NCI-H748 treated with DMSO at 0.1 percent for 48 hours (cell line): ENCODE data around the gene NARF.

ENCODE experiments used
- DNase-seq: peaks from one replicate; lab custom pipeline; 2025; lab: John Stamatoyannopoulos, UW

The NARF gene

DNA sequence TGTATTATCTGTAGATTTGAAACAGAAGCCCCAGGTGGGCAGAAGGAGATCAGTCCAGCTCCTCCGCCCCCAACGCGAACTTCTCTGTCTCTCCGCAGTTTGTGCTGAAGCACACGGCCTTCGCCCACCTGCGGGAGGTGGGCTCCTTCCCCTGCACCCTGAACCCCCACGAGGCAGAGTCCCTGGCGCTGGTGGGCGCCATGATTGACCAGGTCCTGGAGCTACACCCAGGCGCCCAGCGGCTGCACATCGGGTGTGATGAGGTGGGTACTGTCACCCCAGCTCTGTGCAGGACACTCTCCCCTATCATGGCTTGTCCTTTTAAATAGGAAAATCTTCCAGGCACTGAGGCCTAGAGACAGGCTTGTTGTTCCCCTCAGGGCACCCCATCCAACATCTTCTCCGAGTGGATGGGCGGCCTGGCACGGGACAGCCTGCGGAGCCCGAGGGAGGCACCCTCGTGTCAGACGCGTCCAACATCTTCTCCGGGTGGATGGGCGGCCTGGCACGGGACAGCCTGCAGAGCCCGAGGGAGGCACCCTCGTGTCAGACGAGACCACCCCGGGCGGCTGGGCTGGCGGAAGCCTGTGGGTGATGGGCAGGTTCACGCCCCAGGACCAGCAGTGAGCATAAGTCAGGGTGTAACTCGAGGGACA, 24.9 kb upstream of the NARF start:
- DNase-seq, result no peak

DNA sequence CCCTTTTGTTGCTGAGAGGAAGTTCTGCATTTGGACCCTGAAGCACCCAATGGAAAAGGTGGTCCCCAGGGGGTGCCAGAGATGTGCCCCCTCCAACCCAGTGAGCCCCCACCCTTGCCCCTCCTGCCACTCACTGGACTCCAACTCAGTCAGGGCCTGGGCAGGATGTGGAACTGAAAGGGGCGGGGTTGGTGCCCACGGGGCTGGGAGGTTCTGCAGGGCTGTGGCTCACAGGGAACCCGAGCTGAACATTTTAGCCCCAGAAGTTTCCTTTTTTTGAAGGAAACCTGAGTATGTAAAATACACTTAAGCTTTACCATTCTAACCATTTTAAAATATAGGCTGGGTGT, 24.4 kb upstream of the NARF start:
- no peak for DNase-seq

DNA sequence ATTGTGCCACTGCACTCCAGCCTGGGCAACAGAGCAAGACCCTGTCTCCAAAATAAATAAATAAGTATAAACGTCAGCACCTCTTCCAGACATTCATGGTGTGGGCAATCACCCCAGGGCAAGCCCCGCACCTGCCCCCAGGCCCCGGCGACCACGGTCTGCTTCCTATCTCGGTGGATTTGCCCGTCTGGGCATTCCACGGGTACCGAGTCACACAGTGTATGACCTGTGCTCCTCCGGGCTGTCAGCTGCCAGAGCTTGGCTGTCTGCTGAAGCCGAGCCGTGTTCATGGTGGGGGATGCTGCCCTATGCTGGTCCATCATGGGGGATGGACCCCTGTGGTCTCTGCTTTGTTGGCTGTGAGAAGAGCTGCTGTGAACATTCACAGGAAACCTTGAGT, 23.4 kb upstream of the NARF start:
- DNase-seq, result no peak

DNA sequence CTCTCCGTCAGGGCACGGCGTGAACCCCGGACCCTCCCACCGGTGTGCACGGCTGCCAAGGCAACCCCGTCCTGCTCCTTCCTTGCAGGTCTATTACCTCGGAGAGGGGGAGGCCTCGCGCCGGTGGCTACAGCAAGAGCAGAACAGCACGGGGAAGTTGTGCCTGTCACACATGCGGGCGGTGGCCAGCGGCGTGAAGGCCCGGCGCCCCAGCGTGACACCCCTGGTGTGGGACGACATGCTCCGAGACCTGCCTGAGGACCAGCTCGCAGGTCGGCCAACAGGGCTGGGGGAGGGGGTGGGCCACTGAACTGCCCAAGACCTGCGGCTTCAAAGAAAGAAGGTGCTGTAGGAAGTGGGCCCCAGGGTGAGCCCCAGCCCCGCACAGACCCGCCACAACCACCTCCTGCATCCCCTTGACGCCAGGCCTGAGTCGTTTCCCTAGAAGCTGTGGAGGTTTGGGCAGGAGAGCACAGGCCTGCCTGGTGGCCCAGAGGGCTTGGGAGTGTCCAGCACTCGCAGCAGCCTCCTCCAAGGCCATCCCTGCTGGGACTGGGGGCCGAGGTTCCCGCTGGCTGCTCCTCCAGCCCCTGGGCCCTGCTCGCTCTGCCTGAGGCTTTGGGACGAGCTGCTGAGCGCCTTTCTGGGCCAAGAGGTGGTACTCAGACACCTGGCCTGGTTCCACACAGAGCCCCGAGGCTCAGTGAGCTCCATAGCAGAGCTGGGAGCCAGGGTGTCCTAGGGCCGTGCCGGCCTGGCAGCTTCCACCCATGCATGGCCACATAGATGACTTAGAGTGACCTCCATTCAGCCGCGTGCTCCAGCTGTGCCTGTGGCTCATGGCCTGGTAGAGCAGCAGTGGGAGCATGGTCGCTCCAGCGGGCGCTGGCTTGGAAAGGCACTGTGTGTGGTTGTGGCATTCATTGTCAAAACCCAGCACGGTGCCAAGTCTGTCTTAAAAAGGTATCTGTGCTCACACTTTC, 22.6 kb upstream of the NARF start:
- no peak for DNase-seq

DNA sequence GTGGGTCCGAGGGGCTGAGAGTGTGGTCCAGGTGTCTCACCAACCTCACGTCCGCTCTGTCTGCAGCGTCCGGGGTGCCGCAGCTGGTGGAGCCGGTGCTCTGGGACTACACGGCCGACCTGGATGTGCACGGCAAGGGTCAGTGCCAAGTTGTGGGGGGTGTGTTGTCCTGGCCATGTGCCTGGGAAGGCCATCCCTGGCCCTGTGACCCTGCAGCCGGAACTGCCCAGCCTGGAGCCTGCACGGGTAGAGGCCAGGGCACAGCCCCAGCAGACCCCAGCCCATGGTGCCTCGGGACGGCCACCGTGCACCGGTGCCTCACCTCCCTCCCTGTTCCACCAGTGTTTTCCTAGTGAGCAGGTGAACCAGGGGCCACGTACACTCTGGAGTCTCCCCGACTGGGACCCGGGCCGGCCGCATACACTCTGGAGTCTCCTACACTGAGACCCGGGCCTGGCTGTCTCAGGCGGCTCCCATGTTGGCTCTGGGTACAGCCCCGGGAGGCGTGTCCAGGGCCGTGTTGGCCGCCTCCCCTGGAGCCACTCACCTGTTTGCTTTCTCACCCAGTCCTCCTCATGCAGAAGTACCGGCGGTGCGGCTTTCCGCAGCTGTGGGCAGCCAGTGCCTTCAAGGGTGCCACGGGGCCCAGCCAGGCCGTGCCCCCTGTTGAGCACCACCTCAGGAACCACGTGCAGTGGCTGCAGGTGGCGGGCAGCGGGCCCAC, 21.8 kb upstream of the NARF start:
- DNase-seq, result no peak

DNA sequence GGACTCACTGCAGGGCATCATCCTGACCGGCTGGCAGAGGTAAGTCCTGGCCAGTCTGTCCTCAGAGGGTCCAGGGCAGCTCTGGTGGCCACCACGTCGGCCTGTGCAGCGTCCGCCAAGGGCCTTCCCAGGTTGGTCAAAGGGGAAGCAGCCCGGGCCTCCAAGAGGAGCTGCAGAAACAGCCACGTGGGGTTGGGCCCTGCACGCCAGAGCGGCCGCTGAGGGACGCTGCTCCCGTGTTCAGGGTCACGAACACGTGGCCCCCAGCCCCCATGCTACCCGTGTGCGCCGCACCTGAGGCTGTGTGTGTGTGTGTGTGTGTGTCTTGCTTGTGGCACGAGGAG, 21.2 kb upstream of the NARF start:
- DNase-seq, result no peak

DNA sequence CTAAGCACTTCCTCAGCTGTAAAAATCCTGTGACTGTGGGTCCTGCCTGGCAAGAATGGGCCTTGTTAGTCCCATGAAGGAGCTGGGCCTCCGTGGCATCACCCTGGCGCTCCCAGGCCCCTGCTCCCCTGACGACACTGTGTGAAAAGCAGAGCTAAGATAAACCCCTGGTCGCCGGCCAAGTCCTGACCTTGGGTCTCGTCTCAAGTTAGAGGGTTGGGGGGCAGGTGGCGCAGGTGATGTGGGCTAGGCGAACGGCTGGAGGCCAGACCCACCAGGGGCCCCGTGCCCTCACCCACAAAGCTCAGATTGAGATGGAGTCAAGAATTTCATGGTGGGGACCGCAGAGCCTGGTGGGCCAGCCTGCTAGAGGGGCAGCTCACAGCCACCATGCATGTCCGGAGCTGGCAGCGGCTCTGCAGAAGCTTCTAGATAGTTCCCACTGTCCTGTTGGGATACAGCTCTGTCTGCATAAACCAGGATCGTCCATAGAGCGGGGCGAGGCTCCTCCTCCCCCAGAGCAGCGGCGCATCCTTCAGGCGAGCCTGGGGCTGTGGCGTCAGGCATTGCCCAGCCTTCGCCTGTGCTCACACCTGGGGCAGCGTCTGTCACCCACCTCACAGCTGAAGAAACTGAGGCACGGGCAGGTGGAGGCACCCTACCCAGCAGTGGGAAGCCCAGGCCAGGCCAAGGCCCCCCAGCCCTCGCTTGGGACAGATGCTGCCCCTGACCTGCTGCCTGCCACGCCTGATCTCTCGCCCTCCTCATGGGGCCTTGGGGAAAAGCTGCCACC, 19.9 kb upstream of the NARF start:
- DNase-seq, result no peak

DNA sequence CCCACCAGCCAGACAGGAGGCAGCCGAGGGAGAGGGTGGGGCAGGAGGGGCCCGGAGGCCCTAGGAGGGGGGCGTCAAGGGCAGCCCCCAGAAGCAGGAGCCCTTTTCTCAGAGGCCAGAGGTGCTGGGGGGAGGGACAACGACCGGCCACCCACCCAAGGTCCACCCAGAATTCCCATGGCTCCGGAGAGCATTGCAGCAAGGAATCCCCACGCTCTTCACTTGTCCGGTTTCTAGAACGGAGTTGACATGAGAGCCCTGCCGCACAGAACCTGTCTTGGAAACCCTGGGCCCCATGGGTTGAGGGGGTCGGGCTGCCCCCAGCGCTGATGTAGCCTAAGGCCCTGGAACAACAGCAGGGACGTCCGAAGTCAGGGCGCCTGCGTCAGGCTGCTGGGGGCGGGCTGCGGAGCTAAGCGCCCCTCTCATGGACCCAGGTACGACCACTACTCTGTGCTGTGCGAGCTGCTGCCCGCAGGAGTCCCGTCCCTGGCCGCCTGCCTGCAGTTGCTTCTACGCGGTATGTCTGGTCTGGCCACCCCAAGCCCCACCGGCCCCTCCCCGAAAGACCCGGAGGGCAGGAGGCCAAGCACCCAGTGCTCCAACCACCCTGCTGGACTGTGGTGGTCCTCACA, 19.2 kb upstream of the NARF start:
- DNase-seq, result no peak

DNA sequence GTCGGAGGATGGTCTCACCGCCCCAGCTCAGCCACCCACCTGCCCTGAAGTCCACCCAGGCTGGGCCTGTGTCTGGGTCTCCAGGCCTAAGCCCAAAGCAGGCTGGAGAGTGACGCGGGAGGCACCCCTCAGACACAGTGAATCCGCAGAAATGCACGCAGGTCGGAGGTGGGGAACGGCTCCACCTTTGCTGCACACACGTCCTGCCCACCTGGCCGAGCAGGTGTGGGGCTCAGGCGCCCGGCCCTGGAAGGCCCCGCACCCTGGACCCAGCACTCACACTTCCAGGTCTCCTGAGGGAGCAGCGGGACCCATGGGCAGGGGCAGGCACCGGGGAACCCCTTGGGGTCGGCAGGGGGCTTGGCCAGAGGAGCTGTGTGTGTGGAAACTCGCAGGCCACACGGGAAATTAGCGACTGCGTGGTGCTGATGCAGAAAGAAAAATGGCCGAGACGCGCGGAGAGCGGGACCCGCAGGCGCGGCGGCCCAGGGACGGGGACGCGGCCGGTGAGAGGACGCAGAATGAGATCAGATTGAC, 18.6 kb upstream of the NARF start:
- no peak for DNase-seq

DNA sequence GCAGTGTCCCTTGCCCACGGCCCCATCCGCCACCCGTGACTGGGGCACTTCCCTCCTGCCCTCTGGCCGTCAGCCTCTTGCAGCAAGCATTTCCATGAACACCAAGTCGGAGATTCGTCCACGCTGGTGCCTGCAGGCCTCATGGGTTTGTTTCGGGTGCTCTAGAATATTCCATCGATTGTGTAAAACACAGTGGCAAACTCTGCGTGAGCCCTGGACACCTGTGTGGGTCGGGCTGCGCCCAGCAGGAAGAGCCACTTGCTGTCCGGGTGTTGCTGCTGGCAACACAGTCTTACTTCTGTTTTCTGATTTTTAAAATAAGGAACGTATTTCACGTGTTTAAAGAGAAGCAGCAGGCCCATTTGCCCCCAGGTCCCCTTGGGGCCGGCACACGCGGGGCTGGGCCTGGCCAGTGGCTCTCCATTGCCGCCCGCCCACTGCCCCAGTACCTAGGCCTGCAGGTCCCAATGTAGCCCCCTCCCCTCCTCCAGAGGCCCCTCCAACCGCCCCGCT, 18.0 kb upstream of the NARF start:
- DNase-seq, result no peak

DNA sequence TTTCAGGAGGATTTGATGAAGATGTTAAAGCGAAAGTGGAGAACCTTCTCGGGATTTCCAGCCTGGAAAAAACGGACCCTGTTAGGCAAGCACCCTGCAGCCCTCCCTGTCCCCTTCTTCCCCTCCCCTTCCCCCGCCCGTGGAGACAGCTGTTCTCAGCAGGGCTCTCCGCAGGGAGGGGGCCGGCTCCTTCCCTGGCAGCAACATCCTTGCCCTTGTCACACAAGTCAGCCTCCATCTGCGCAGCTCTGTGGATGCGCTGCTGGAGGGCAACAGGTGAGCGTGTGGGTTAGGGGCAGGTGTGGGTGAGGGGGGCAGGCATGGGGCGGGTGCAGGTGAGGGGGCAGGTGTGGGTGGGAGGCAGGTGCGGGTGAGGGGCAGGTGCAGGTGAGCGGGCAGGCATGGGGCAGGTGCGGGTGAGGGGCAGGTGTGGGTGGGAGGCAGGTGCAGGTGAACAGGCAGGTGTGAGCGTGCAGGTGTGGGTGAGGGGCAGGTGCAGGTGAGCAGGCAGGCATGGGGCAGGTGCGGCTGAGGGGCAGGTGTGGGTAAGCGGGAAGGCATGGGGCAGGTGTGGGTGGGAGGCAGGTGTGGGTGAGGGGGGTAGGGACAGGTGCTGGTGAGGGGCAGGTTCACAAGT, 17.4 kb upstream of the NARF start:
- DNase-seq, result no peak

DNA sequence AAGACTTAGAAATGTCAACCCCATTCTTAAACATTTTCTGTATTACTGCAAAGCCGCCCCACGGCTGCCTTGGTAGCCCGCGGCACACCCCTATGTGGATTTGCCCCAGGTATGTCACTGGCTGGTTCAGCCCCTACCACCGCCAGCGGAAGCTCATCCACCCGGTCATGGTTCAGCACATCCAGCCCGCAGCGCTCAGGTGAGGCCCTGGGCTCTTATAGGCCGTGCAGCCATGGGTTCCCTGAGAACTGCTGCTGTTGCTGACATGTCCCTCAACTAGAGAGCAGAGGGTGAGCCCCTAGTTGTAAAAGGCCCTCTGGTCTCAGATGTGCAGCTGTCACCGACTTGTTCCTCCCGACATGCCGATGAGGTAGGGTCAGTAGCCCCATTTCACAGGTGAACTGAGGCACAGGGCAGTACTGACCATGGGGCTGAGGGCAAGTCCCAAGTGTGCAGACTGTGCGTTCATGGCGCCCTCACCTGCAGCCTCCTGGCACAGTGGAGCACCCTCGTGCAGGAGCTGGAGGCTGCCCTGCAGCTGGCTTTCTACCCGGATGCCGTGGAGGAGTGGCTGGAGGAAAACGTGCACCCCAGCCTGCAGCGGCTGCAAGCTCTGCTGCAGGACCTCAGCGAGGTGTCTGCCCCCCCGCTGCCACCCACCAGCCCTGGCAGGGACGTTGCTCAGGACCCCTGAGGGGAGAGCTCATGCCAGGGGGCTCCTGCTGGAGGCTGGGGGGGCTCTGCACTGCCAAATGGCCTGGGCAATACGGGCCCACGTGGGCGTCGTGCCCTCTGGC, 16.7 kb upstream of the NARF start:
- no peak for DNase-seq

DNA sequence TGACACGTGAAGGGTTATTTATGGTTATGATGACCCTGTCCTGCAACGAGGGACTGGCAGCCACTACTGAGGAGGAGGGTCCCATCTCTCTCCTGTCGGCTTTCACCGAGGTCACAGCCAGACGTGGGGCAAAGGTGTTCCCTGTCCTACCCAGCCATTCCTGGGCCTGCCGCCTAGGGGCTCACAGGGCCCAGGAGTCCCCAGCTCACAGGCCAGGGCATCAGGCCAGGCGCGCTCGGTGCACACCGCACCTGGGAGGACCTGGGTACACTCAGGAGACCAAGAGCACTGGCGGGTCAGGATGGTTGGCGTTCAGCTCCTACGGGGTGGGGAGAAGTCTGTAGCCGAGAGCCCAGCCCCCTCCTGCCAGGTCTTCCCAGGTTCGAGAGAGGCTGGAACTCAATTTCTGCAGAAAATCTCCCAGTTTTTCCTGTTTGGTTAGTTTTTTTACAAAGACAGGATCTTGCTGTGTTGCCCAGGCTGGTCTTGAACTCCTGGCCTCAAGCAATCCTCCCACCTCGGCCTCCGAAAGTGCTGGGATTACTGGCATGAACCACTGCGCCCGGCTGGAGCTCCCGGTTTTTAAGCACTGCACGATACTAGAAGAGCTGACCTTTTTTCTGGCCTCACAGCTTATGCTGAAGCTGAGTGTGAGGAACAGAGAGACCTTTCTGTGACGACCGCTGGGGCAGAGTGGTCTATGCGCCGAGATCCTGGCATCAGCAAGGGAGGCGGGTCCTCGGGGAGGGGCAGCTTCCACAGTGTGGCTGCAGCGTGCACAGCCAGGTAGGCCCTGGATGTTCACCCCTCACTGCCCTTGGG, 15.7 kb upstream of the NARF start:
- no peak for DNase-seq

DNA sequence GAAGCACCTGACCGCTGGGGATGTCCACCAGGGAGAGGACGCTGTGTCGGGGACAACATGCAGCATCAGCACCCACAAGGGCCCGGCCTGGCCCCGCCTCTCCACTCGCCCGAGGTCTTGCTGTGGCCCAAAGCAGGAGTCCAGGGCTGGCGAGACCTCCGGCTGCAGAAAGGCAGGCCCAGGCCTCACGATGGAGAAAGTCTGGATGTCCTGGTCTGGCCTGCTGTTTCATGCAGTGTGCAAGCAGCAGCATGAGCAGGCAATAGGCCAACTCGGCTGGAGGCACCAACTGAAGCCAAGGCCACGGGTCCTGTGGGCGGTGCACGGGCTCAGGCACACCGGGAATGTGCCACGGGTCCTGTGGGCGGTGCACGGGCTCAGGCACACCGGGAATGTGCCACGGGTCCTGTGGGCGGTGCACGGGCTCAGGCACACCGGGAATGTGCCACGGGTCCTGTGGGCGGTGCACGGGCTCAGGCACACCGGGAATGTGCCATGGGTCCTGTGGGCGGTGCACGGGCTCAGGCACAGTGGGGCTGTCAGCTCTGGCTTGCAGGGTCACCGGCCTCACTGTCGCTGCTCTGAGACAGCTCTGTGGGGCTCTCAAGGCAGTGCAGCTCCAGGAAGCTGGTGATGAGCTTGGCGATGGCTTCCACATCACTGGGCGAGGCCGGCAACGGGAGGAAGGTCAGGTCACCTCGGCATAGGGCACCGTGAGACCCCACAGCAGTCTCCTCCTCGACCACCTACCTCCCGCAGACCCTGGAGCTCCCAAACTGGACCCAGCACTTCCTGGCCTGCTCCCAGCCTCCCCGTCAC, 14.9 kb upstream of the NARF start:
- DNase-seq, result no peak

DNA sequence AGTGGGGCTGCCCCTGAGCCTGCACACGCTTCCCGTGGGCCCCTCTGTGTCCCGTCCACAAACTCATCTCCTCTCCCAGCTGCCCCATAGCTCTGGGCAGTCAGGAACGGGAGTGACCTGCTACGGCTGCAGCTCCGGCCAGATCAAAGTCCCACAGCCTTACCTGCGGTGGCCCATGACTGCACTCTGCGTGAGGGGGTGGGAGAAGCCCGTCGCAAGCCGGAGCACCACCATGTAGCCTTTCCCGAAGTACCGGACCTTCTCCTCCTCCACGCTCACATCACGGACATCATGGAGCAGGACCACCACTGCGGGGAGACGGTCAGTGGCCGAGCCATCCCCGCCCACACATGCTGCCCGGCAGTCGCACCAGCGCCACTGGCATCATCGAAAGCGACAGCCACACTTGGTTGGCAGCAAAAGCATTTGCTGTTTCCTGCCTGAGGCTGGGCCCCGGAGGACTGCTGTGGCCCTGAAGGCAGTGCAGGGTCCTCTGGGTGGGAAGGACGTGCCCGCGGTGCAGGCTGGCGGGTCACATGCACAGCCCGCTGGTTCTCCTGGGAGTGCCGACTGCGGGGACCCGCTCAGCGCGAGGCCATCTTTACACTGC, 14.2 kb upstream of the NARF start:
- DNase-seq, result no peak

DNA sequence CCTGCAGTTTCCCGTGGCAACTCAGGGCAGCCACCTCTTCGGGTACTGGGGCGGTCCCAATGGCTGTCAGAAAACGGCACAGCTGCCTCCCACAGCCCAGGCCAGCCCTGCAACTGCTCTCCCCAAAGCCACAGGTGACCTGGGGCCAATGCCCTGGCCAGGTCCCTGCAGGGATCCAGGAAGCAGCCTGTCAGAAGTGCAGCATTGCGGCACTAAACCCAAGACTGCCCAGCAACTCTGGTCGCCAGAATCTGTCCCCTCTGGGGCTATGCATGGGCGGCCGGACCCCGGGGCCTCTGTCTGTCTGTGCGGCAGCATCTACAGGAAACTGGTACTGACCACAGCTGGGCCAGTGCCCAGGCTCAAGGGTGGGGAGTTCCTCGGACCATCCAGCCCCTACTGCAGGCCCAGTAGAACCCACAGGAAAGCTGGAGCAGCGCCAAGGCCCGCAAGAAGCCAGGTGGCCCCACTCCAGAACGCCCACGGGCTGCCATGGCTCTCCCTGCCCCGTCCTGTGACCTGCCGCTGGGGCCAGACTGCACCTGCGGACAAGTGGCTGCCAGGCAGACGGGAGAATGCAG, 13.5 kb upstream of the NARF start:
- no peak for DNase-seq

DNA sequence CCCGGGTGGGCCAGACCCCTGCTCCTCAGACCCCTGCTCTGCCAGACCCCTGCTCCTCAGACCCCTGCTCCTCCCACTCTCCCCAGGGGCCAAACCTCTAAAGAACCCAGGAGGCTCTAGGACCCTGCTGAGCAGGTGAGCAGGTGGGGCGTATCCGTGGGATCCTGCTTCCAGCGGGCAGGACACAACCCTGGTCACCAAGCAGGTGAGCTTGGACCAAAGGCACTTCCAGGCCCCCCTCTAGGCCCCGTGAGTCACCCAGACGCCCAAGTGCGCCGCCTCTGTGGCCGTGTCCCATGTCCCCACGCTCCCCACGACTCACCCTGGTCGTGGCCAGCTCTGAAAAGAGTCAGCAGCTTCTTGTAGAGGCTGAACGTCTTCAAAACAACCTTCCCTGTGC, 13.0 kb upstream of the NARF start:
- DNase-seq, result no peak
